PC-3 (cell line): ENCODE measurements around the gene CST5. TPM values are rescaled to one million over a fixed set of nuclear protein-coding genes. Genes with fewer than 3 reads are reported as not detected.

ENCODE experiments used
- ATAC-seq: fragments of 200-7000 bp; cut with Tn5 transposase; 2 replicates; pipeline ENCODE4 v1.9.1; 2020; ENCODE audit warnings: mild to moderate bottlenecking, moderate library complexity
- BruUV-seq: library from RNA; stranded (reverse); fragments of 400-500 nt; replicated peaks from 2 replicates; lab custom pipeline; 2021; lab: Mats Ljungman, UMichigan
- CTCF ChIA-PET: fragments of 300-600 bp; sonication (Branson Sonifier 250); formaldehyde crosslinking; loops from one replicate; lab custom pipeline; 2022; ENCODE audit warnings: antibody characterized with exemption; lab: Charles Lee
- POLR2A ChIA-PET: fragments of 300-600 bp; sonication (Branson Sonifier 250); formaldehyde crosslinking; loops from one replicate; lab custom pipeline; 2022; ENCODE audit warnings: antibody characterized with exemption; ENCODE audit not compliant: unreplicated experiment; lab: Charles Lee
- DNase-seq: peaks from one replicate; pipeline ENCODE4 v3.0.0-alpha.2; 2015
- H2AFZ ChIP-seq: fragments of 300-600 bp; sonication (generic); 2 replicates; pipeline ENCODE4 v1.6.0; 2016; ENCODE audit warnings: antibody characterized with exemption, low read length
- H3F3A ChIP-seq: fragments of 300-600 bp; sonication (generic); one replicate; pipeline ENCODE4 v1.6.0; 2017; ENCODE audit warnings: antibody characterized with exemption, low read length, control low read depth, mild to moderate bottlenecking; ENCODE audit not compliant: unreplicated experiment
- H3K27ac ChIP-seq: fragments of 300-600 bp; sonication (generic); 2 replicates; pipeline ENCODE4 v1.5.1; 2016; ENCODE audit warnings: mild to moderate bottlenecking, low read length
- H3K27me3 ChIP-seq: fragments of 300-600 bp; sonication (generic); 2 replicates; pipeline ENCODE4 v1.6.1; 2016; ENCODE audit warnings: low read length, mixed read lengths
- H3K36me3 ChIP-seq: fragments of 300-600 bp; sonication (generic); 2 replicates; pipeline ENCODE4 v1.6.1; 2016; ENCODE audit warnings: low read depth, mixed run types, low read length, mixed read lengths
- H3K4me1 ChIP-seq: fragments of 300-600 bp; sonication (generic); 2 replicates; pipeline ENCODE4 v1.5.1; 2016; ENCODE audit warnings: low read length; ENCODE audit not compliant: insufficient read depth
- H3K4me2 ChIP-seq: fragments of 300-600 bp; sonication (generic); 2 replicates; pipeline ENCODE4 v1.6.0; 2016; ENCODE audit warnings: low read length
- H3K4me3 ChIP-seq: fragments of 300-600 bp; sonication (generic); 2 replicates; pipeline ENCODE4 v1.5.1; 2016; ENCODE audit warnings: mild to moderate bottlenecking, low read length, mixed read lengths
- H3K79me2 ChIP-seq: fragments of 300-600 bp; sonication (generic); 2 replicates; pipeline ENCODE4 v1.6.1; 2017; ENCODE audit warnings: low read length, mixed read lengths
- H3K9ac ChIP-seq: fragments of 300-600 bp; sonication (generic); 2 replicates; pipeline ENCODE4 v1.6.0; 2016; ENCODE audit warnings: mild to moderate bottlenecking, low read length
- H3K9me2 ChIP-seq: fragments of 300-600 bp; sonication (generic); replicated peaks from 2 replicates; pipeline ENCODE4 v1.6.1; 2016; ENCODE audit warnings: mixed run types, low read length, mixed read lengths
- H3K9me3 ChIP-seq: fragments of 300-600 bp; sonication (generic); 2 replicates; pipeline ENCODE4 v1.6.1; 2016; ENCODE audit warnings: low read length, mixed read lengths
- H4K20me1 ChIP-seq: fragments of 300-600 bp; sonication (generic); 2 replicates; pipeline ENCODE4 v1.6.1; 2016; ENCODE audit warnings: low read length, mixed read lengths
- CTCF ChIP-seq: fragments of 300-600 bp; sonication (generic); conservative IDR thresholded peaks from 2 replicates; pipeline ENCODE4 v1.5.1; 2017; ENCODE audit warnings: antibody characterized with exemption, low read depth, mild to moderate bottlenecking, low read length
- EZH2 ChIP-seq: fragments of 300-600 bp; sonication (generic); IDR thresholded peaks from one replicate; pipeline ENCODE4 v1.6.1; 2017; ENCODE audit warnings: antibody characterized with exemption, mild to moderate bottlenecking, low read length; ENCODE audit not compliant: unreplicated experiment
- EZH2phosphoT487 ChIP-seq: fragments of 300-600 bp; sonication (generic); IDR thresholded peaks from 2 replicates; pipeline ENCODE4 v1.6.1; 2018; ENCODE audit warnings: mild to moderate bottlenecking, antibody characterized with exemption, low read length, borderline replicate concordance
- intact Hi-C: fragments of 100-400 bp; cut with micrococcal nuclease; formaldehyde crosslinking; loops from 2 replicates; pipeline ENCODE4 v1.9.0; 2023
- total RNA-seq: library from RNA; depleted of rRNA; stranded (reverse); fragments of >200 nt; gene quantifications from 2 replicates; pipeline ENCODE4 v1.2.3, GENCODE V29; 2014

The CST5 gene
- total RNA-seq, 1 experiment from 2014 or later: not detected

- Histone ChIP-seq H3K27me3 (peaks cover 33% of the 10 kb centered on the region), H3K9me2 (no peaks in the 10 kb centered on the region), H3K4me1 (no peaks in the 10 kb centered on the region), H3K36me3 (no peaks in the 10 kb centered on the region), H3K4me2 (no peak overlapping the region), H3K27ac (no peak overlapping the region), H3K9ac (no peak overlapping the region), H3K9me3 (no peaks in the 10 kb centered on the region; the same call in 1 of the 2 replicates), H2AFZ (no peak overlapping the region), H3K4me3 (no peak overlapping the region), H4K20me1 (no peaks in the 10 kb centered on the region), H3F3A (no peaks in the 10 kb centered on the region), H3K79me2 (no peaks in the 10 kb centered on the region)
- CTCF ChIA-PET: no interaction called here
- no peak for TF ChIP-seq EZH2
- TF ChIP-seq CTCF: no peak
- TF ChIP-seq EZH2phosphoT487: no peak
- POLR2A ChIA-PET: interaction anchor here (0.6 kb wide), 1 partner anchor 1240 kb away, joined by 4 read pairs; no protein-coding TSS in a partner anchor
- DNase-seq: no peak
- no TSS peak for BruUV-seq
- ATAC-seq: no peak
- intact Hi-C loops: no loop called here
Observed at GRCh38 chr20:23926944-23927872, 47.7 kb upstream of the CST5 start.

- no peak for ATAC-seq
- Histone ChIP-seq H3F3A (no peaks in the 10 kb centered on the region), H4K20me1 (no peaks in the 10 kb centered on the region), H3K4me3 (no peak overlapping the region), H3K27me3 (peaks cover 33% of the 10 kb centered on the region), H2AFZ (no peak overlapping the region), H3K36me3 (no peaks in the 10 kb centered on the region), H3K9ac (no peak overlapping the region), H3K9me2 (no peaks in the 10 kb centered on the region), H3K4me1 (peaks cover under 1% of the 10 kb centered on the region), H3K9me3 (no peaks in the 10 kb centered on the region; the same call in 1 of the 2 replicates), H3K79me2 (no peaks in the 10 kb centered on the region), H3K27ac (no peak overlapping the region), H3K4me2 (no peak overlapping the region)
- TF ChIP-seq EZH2phosphoT487: no peak
- TF ChIP-seq EZH2: no peak
- TF ChIP-seq CTCF: no peak
- POLR2A ChIA-PET: no interaction called here
- CTCF ChIA-PET: no interaction called here
- no TSS peak for BruUV-seq
- intact Hi-C loops: no loop called here
- no peak for DNase-seq
Observed at GRCh38 chr20:23926526-23926880, 47.0 kb upstream of the CST5 start.
